SU-DHL-6 (cell line): ENCODE data around the gene MYO1H.

Experiments used
- EZH2phosphoT487 ChIP-seq: fragments of 200-600 bp; sonication (generic), shearing (Covaris generic); conservative IDR thresholded peaks from 2 replicates; pipeline ENCODE4 v1.6.1; 2018; ENCODE audit warnings: mild to moderate bottlenecking, antibody characterized with exemption, low read length, moderate library complexity, mixed read lengths
- TF ChIP-seq, protein P1 (sequence below): fragments of 200-600 bp; sonication (generic); IDR thresholded peaks from one replicate; pipeline ENCODE4 v1.5.1; 2017; ENCODE audit warnings: antibody characterized with exemption, mild to moderate bottlenecking, low read length, moderate library complexity; ENCODE audit not compliant: insufficient read depth, poor library complexity, severe bottlenecking

- TF ChIP-seq, protein P1, sequence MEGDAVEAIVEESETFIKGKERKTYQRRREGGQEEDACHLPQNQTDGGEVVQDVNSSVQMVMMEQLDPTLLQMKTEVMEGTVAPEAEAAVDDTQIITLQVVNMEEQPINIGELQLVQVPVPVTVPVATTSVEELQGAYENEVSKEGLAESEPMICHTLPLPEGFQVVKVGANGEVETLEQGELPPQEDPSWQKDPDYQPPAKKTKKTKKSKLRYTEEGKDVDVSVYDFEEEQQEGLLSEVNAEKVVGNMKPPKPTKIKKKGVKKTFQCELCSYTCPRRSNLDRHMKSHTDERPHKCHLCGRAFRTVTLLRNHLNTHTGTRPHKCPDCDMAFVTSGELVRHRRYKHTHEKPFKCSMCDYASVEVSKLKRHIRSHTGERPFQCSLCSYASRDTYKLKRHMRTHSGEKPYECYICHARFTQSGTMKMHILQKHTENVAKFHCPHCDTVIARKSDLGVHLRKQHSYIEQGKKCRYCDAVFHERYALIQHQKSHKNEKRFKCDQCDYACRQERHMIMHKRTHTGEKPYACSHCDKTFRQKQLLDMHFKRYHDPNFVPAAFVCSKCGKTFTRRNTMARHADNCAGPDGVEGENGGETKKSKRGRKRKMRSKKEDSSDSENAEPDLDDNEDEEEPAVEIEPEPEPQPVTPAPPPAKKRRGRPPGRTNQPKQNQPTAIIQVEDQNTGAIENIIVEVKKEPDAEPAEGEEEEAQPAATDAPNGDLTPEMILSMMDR: no peak
- no peak for TF ChIP-seq EZH2phosphoT487
These were observed 34.3 kb downstream of the MYO1H start for GRCh38 chr12:109382031-109382430.
